Head of caudate nucleus (tissue), 42 donors: ENCODE results near the gene SMCO4.

Experiments
- DNase-seq, 42 donors: peaks; one replicate each; pipeline versions ENCODE4 v3.0.0 to v3.0.0-alpha.2; 2020 to 2021; ENCODE audit warnings: mixed read lengths in 7 of 42
- intact Hi-C: fragments of 100-400 bp; cut with DNase I; formaldehyde crosslinking; loops from one replicate; pipeline ENCODE4 v1.15.0; 2022

SMCO4 gene

DNA sequence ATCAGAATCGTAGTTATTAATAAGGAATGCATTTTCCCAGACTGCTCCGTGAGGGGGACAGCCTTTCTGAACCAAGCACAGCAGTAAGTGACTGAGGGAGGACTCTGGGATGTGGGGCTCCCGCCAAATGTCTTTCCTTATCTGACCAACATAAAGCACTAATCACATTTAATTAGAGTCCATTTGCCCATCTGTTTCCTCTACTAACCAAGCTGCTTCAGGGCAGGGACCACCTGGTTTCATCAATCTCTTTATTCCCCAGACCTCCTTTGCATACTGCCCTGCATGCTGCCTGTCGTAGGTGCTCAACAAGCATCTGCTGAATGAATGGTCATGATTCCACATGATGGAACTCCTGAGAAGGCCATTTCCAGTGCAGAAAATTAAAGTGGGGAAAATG, 29.4 kb downstream of the SMCO4 start:
- no peak for DNase-seq
- intact Hi-C loops, result no loop called here

DNA sequence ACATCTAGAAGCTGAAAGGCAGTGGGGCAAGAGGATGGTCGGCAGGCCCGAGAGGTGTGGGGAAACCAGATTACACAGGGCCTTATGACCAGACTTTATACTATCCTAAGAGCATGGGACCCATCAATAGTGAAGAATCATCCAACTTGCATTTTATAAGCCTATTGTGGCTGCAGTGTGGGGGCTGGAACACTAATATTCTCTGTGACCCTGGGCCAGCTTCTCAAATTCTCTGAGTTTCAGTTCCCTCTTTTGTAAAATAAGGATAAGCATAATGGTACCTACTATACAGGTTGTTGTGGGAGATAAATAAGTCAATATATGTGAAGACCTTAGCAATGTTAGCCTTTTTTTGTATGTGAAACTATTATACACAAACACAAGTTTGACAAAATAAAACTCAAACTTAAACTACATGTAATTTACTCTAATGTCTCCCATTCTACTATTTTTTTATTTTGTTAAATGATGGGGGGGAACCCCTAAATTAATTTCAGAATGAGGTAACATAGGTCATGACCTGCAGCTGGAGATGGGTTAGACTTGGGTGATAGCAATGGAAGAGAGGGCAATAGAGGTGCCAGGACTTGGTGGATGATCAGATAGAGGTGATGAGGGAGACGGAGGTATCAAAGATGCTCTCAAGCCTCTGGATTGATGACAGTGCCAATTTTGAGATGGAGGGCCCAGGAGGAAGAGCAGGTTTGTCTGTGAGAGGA, 30.1 kb downstream of the SMCO4 start:
- intact Hi-C loops, result no loop called here
- DNase-seq, result no peak

DNA sequence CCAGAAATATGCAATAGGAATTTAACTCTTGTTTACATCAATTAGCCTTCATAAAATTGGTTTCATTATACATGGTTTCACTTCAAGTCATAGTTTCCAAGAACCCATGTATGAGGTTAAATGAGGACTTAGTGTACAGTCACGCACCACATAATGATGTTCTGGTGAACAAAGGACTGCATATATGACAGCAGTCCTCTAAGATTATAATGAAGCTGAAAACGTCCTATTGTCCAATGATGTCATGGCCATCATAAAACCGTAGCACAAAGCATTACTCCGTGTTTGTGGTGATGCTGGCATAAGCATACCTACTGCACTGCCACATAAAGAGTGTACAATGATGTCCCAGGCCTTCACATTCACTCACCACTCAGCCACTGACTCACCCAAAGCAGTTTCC, 31.1 kb downstream of the SMCO4 start:
- intact Hi-C loops, result no loop called here
- DNase-seq, result no peak

DNA sequence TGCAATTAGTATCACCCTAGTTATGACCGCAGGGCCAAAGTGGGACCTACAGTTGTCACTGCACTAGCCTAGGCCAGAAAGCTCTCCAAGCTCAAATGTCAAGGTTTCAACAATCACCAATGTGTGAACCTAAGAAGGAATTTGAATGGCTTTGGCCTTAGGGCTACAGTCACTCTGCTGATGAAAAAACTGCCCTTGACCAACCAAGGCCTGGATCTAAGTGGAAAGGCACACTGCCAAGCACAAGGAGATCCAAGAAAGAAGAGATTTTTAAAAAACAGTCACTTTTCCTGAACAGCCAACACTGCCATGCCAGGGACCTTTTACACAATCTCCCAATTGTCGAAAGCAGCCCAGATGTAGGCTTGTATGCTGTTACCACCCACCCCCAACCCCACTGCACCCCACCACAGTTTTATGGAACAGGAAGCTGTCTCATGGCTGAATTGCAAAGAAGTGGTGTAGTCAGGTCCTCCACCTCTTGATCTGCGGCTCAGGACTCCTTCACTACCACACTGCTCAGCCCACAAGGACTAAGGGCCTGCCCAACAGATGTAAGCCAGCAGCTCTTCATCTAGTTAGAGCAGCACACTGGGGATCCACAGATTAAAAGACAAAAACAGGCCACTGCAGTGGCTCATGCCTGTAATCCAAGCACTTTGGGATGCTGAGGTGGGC, 32.9 kb downstream of the SMCO4 start:
- no peak for DNase-seq
- intact Hi-C loops, result no loop called here

DNA sequence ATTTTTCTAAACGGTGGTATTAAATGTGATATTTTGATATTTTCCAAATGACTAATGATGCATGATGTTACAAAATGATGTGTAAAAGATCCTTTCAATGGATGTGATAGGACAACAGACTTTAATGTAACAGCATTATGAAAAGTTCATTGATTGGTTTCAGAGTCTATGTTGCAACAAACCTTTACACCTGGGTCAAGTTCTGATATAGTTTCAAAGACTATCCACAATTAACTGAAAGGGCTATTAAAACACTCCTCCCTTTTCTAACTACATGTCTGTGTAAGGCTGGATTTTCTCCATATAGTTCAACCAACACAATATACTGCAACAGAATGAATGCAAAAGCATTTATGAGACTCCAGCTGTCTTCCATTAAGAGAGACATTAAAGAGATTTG, 35.7 kb downstream of the SMCO4 start:
- no peak for DNase-seq
- intact Hi-C loops, result no loop called here

DNA sequence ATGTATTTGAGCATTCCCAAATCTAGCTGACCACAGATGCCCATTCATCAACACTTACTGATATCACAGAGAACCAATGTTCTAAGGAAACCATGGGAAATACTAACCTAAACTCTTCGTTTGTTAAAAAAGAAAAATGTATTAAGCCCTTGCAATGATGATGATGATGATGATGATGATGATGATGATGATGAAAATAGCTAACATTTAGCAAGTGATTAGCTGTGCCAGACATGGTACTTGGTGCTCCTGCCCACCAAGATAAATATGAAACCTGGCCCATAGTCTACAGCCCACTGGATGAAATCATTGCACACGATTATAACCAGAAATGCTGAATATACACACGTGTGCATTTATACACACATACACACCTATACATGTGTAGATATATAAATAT, 37.5 kb downstream of the SMCO4 start:
- intact Hi-C loops, result no loop called here
- DNase-seq, result no peak

DNA sequence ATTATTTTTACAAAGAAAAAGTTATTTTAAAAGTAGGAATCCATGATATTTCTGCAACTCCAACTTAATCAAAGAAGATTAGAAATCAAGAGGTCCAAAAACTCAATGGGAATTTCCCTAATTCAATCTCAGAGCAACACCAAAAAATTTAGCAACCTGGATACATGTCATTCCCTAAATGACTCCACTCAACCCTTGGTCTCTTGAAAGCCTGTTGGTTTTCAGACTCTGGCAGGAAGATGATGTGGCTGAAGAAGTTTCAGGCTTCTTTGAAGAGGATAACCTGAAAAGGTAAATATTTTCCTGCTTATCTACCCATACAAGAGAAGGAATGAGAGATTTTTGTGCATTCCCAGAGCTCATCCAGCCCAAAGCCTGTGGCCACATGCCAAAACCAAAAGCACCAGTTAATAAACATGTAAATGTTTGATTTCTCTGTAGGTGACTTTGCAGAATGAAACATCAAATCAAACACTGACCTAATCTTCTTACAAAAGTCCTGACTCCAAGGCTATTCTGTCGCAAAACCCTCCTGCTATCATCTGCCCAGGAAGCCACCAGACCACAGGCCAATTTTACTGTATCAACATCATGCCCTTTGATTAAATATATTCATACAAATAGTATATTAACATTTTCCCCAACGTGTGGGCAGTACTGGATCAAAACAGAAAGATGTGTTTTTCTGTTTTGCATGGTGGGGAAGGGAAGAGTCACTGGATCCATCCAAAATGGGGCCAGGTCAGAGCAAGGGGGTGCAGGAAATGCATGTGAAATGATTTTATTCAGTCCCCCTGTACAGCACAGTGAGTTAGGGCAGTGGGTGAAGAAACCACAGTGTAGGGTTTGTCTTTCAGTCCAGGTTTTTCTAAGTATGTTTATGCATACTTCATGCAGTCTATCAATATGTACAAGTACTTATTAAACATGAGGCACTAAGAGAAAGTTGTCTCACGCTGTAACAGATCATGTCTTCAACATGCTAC, 38.8 kb downstream of the SMCO4 start:
- DNase-seq, result no peak
- intact Hi-C loops, result no loop called here

DNA sequence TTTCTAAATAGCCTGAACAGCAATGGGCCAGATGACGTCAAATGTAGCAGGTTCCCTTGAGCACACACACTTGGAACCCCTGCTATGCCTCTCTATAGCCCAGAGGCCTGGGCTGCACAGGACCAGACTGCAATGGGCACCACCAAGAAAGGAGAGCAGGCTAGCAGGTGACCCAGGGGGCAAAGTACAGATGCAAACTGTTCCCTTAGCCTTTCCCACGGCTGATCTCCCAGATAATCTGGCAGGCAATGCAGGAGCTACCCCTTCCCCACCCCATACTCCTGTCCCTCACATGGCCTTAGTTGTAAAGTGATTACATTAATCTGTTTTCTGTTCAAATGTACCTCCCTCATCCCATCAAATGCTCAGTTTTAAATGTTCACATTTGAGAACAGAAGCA, 41.3 kb downstream of the SMCO4 start:
- intact Hi-C loops, result no loop called here
- no peak for DNase-seq

DNA sequence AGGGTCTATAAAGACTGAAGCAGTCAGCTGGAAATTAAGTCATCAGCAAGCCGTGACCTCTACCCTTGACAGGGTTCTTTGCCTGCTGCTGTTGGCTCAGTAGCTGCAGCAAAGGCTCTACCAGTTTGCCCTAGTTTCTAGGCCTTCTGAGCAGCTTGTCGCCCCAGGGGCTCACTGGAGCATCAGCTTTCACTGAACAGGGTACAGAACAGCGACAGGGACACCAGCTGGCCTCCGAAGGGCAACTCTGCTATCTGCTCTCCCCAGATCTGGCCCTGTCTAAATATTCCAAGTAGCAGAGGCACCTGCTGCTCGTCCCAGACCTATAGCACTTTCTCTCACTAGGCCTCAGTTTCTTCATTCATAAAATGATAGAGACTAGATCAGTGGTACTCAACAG, 42.4 kb downstream of the SMCO4 start:
- no peak for DNase-seq

DNA sequence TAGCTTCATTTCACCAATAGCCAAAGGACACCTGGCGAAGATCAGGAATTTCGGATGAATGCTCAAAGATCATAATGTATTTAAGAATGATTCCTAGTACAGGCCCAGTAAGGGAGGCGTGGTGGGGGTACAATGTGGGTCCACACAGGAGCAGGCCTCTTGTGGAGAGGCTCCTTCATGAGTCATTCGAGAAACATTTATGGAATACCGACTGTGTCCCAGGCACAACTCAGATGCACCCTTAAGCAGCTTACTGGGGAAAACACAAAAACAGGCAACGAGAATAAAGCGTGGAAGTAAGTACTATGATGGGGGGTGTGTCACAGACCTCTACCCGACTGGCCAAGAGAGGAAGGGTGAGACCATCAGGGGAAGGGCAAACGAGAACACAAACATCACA, 44.5 kb downstream of the SMCO4 start:
- DNase-seq, result no peak
- intact Hi-C loops, result no loop called here

More for the DNA sequence above, 42.4 kb downstream of the SMCO4 start:
- intact Hi-C loops, result no loop called here

DNA sequence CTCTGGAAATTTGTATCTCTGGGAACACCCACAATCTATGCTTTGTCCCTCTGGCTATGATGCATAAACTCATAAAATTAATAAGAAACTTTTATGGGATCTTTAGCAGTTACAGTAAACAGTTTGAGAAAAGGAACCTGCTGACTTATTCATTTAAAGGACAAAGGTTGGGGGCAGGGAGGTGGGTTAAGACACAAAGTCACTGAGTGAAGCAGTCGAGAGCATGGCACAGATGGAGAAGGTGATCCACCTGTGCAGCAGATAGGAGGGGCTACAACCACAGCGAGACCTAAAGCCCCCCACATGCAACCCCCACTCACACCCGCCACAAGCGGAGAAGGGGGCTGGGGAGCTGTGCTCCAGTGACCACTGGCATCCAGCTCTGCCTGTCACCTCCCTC, 45.0 kb downstream of the SMCO4 start:
- intact Hi-C loops, result no loop called here
- no peak for DNase-seq

DNA sequence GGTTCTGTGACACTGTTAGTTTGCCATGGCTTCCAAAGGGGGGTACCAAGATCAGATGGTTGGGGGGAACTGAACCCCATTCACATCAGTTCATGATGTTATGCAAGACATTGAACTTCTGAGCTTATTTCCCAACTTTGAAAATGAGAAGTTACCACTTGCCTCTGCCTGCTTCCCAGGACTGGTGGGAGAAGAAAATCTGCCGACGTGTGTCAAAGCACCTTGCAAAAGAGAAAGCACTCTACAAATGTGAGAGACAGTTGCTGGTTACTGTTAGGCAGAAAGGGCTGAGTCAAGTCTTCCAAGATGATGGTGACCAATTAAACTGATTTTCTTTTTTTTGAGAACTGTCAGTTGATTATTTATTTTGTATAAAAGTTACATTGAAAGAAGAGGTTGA, 45.6 kb downstream of the SMCO4 start:
- intact Hi-C loops, result no loop called here
- DNase-seq, result no peak

DNA sequence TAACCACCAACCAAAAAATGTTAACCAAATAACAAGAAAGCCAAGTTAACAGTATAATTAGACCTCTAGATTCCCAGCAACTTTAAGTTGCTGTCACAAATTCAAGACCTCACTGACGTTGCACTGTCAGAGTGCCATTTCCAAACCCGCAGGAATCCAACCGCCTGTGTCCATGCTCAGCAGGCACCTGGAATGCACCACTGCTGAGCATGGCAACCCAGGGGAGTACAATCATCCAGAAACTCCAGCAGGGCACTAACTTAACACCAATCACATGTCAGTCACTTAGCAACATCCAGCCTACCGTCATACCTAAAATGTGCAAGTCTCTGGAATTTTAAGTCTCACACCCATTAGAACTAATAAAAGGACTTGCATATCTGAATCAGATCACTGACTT, 48.8 kb downstream of the SMCO4 start:
- intact Hi-C loops, result no loop called here
- DNase-seq, result no peak

DNA sequence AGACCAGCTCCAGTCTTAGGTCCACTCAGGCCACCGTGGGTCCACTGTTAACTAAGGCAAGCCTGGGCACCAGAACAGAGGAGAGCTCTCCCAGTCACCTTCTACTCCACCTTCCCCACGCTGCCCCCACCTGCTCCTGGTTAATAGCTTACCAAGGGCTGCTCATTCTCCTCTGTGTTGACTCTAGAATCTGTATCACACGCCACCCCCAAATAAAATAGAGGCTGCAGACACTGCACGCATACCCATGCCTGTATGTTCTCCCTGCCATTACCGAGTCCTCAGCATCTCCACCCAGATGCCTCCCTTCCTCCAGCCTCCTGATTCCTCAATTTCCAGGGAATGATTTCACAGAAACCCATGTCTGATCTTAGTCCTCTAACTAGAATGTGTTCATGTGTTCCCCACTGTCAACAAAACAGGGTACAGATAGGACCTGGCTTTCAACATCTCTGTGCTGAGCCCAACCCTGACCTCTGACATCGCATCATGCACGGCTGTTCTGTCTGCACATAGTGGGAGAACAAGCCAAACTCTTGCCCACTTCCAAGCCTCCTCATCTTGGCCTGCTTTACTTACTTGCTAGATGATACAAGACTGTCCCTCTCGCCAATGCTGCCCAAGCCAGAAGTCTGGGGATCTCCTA, 49.8 kb downstream of the SMCO4 start:
- intact Hi-C loops, result no loop called here
- DNase-seq, result no peak

DNA sequence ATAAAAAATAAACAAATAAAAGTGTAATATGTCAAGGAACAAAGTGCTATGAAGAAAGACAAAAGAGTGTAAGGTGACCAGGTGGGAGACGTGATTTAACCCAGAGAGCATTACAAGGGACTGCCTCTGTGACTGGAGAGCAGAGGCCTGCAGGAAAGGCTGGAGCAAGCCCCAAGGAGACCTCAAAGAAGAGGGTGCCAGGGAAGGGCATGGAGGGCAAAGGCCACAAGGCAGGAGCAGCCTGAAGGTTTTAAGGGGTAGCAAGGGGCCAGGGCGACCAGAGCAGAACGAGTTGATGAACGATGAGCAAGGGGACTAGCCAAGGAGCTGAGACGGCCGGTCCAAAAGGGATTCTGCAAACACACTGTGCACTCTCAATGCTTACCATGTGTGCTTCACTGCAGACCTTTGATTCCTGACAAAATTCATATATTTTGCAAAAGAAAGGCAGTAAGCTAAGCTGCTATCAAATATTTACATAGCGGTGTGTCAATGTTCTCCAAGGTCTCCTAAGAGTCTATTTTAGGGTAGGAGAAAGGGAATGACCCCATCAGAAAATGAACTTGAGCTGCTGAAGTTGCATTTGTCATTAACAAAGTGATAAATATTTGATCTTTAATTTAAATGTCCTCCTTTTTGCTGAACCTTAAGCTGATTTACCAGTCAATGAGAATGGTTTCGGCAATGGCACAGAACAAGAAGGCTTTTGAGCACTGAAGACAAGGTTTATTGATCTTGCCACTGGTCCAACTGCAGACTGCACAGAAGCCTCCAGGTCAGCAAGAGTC, 50.5 kb downstream of the SMCO4 start:
- no peak for DNase-seq
- intact Hi-C loops, result no loop called here

DNA sequence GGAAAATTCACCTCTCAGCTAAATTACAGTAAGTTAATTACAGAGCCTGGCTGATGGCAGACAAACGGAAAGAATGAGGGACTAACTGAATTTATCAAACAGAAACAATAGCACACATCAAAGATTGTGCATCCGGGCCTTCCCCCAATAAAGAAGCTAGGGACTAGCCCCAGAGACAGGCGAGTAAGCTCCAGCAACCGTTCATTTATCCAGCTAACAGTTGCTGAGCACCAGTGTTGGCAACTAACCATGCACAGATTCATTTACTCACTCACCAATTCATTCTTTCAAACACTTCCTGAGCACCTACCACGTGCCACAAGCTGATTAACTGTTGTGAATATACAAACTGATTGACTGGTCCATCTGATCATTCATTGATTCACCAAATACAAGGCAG, 51.2 kb downstream of the SMCO4 start:
- DNase-seq, result no peak
- intact Hi-C loops, result no loop called here

DNA sequence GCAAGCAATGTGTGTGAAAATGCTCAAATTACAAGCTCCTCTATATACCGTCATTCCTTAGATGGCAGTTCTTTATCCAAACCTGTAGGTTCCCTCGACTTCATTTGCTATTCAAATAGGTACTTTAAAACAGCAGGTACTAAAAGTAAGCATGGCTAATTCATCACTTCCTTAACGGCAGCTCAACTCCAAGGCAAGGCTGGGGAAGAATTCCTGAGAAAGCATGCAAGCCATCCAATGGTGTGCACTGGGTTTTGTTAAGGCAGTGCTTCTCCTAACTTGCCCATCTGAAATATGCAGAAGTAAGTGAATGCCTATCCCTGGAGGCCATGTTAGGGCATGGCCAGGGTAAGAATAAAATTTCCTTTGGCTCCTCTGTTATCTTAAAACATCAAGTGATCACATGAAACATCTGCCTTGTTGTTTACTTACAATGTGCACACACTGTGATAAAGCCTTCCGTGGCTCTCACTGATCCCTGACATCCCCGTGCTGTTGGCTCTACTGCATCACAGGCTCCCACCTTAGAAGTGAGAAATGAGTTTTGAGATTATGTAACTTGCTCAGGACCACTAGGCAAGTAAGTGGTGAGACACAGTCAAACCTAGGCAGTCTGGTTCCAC, 52.1 kb downstream of the SMCO4 start:
- intact Hi-C loops, result no loop called here

DNA sequence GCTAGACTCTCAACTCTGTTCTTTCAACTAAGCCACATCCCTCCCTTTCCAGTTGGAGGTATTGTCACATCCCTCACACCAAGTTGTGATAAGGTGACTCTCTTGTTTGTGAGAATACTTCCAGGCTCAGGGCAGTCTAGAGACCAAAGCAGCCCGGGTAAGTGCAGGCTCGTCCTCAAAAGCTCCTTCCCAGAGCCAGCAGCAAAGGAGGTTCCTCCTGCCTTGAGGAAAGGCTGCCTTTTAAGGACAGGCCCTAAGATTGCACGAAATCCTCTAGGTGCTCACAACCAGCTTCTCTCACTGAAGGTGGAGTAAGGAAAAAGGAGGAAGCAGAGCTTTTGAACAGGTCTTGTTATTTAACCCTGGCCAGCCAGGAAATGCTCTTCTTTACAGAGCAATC, 53.4 kb downstream of the SMCO4 start:
- intact Hi-C loops, result no loop called here

More for the DNA sequence above, 52.1 kb downstream of the SMCO4 start:
- no peak for DNase-seq

More for the DNA sequence above, 53.4 kb downstream of the SMCO4 start:
- no peak for DNase-seq
